Liver (tissue), 9 donors: ENCODE data around the gene RASGRF2. TPM values are rescaled to one million over a fixed set of nuclear protein-coding genes. Genes with fewer than 3 reads are reported as not detected.

Source experiments
- DNase-seq: peaks from one replicate; pipeline ENCODE4 v3.0.0-alpha.2; 2017; ENCODE audit warnings: low spot score
- H3K27ac ChIP-seq, 2 donors: one replicate each; pipeline ENCODE4 v1.7.0; 2013; ENCODE audit warnings: inconsistent platforms in 2 of 2, low read length in 2 of 2, control low read depth in 1 of 2, low read depth in 1 of 2, mild to moderate bottlenecking in 1 of 2
- H3K27me3 ChIP-seq, 4 donors: one replicate each; pipeline versions ENCODE4 v1.6.1 to v1.7.0; 2013; ENCODE audit warnings: low read length in 3 of 4, inconsistent platforms in 1 of 4, mild to moderate bottlenecking in 1 of 4, moderate library complexity in 1 of 4; ENCODE audit not compliant: control insufficient read depth in 4 of 4, insufficient read depth in 4 of 4
- H3K36me3 ChIP-seq, 4 donors: one replicate each; pipeline versions ENCODE4 v1.6.1 to v1.7.0; 2013; ENCODE audit warnings: low read length in 3 of 4, mild to moderate bottlenecking in 3 of 4, low read depth in 1 of 4, moderate library complexity in 1 of 4; ENCODE audit not compliant: control insufficient read depth in 4 of 4, insufficient read depth in 3 of 4
- H3K4me1 ChIP-seq, 4 donors: one replicate each; pipeline versions ENCODE4 v1.6.1 to v1.7.0; 2013; ENCODE audit warnings: low read length in 3 of 4, mild to moderate bottlenecking in 3 of 4, moderate library complexity in 1 of 4; ENCODE audit not compliant: control insufficient read depth in 4 of 4, insufficient read depth in 4 of 4
- H3K4me3 ChIP-seq, 3 donors: one replicate each; pipeline versions ENCODE4 v1.6.1 to v1.7.0; 2013; ENCODE audit warnings: low read length in 3 of 3, control low read depth in 1 of 3, low read depth in 1 of 3, mild to moderate bottlenecking in 1 of 3
- H3K9ac ChIP-seq, 2 donors: one replicate each; pipeline ENCODE4 v1.7.0; 2013; ENCODE audit warnings: low read length in 2 of 2, mild to moderate bottlenecking in 2 of 2, moderate library complexity in 2 of 2, control low read depth in 1 of 2, low read depth in 1 of 2
- H3K9me3 ChIP-seq, 4 donors: one replicate each; pipeline versions ENCODE4 v1.6.1 to v1.7.0; 2013; ENCODE audit warnings: low read length in 3 of 4; ENCODE audit not compliant: control insufficient read depth in 4 of 4
- ATF3 ChIP-seq: IDR thresholded peaks from 2 replicates; pipeline ENCODE4 v1.6.1; 2016; ENCODE audit warnings: antibody characterized with exemption
- EGR1 ChIP-seq, 2 donors: IDR thresholded peaks; 2 replicates each; pipeline ENCODE4 v1.6.1; 2016 to 2018; ENCODE audit warnings: antibody characterized with exemption in 2 of 2, low read depth in 2 of 2
- FOXA1 ChIP-seq: IDR thresholded peaks from 2 replicates; pipeline ENCODE4 v1.6.1; 2016; ENCODE audit warnings: antibody characterized with exemption
- FOXA2 ChIP-seq: IDR thresholded peaks from 2 replicates; pipeline ENCODE4 v1.6.1; 2016; ENCODE audit warnings: antibody characterized with exemption
- GABPA ChIP-seq, 2 donors: IDR thresholded peaks in 1 of 2; conservative IDR thresholded peaks in 1 of 2; 2 replicates each; pipeline ENCODE4 v1.6.1; 2016; ENCODE audit warnings: antibody characterized with exemption in 2 of 2, mild to moderate bottlenecking in 1 of 2, moderate library complexity in 1 of 2
- HNF4A ChIP-seq, 2 donors: conservative IDR thresholded peaks; 2 replicates each; pipeline ENCODE4 v1.6.1; 2016; ENCODE audit warnings: antibody characterized with exemption in 2 of 2, mild to moderate bottlenecking in 2 of 2
- HNF4G ChIP-seq: IDR thresholded peaks from 2 replicates; pipeline ENCODE4 v1.6.1; 2016; ENCODE audit warnings: antibody characterized with exemption
- JUND ChIP-seq, 2 donors: IDR thresholded peaks; 2 replicates each; pipeline ENCODE4 v1.6.1; 2016; ENCODE audit warnings: antibody characterized with exemption in 2 of 2
- NR2F2 ChIP-seq: IDR thresholded peaks from 2 replicates; pipeline ENCODE4 v1.6.1; 2016; ENCODE audit warnings: antibody characterized with exemption
- REST ChIP-seq: IDR thresholded peaks from 2 replicates; pipeline ENCODE4 v1.6.1; 2016; ENCODE audit warnings: antibody characterized with exemption, mild to moderate bottlenecking
- RXRA ChIP-seq, 2 donors: IDR thresholded peaks; 2 replicates each; pipeline ENCODE4 v1.6.1; 2017 to 2018; ENCODE audit warnings: antibody characterized with exemption in 2 of 2, mild to moderate bottlenecking in 1 of 2
- TAF1 ChIP-seq: conservative IDR thresholded peaks from 2 replicates; pipeline ENCODE4 v1.6.1; 2016; ENCODE audit warnings: antibody characterized with exemption, mild to moderate bottlenecking
- YY1 ChIP-seq: IDR thresholded peaks from 2 replicates; pipeline ENCODE4 v1.6.1; 2016; ENCODE audit warnings: antibody characterized with exemption, mild to moderate bottlenecking
- ZBTB33 ChIP-seq: IDR thresholded peaks from 2 replicates; pipeline ENCODE4 v1.6.1; 2016; ENCODE audit warnings: antibody characterized with exemption
- WGBS: extraction: QIAGEN DNeasy Blood & Tissue Kit; methylation state at CpG from one replicate; pipeline ENCODE4 v1.1.7; 2013; 5-methylcytosine and 5-hydroxymethylcytosine counted together
- polyA plus RNA-seq, 2 donors: library from polyadenylated mRNA; stranded (reverse) in 1 of 2; unstranded in 1 of 2; fragments of 200-250 nt in 1 of 2; fragments of >200 nt in 1 of 2; fragmentation: Nextera tagmentation in 1 of 2; extraction: Ambion mirVana in 1 of 2; gene quantifications; one replicate each; pipeline versions ENCODE4 v1.2.1 to v1.2.3, GENCODE V29; 2013 to 2015
- total RNA-seq, 2 donors: library from RNA; depleted of rRNA; stranded (reverse); fragments of >200 nt; gene quantifications; one replicate each; pipeline ENCODE4 v1.2.3, GENCODE V29; 2014
- donor health status: healthy.
- donor health status: healthy.
- donor health status: healthy.
- donor health status: healthy.
- donor health status: healthy.

The RASGRF2 gene
- total and polyA plus RNA-seq, 4 donors = 0.12 to 3.3 (median 0.23) TPM

GRCh38 chr5:81020478-81021167 is 60.5 kb downstream of the RASGRF2 start:
- no peak for TF ChIP-seq NR2F2
- no peak for TF ChIP-seq HNF4G
- TF ChIP-seq GABPA (IDR thresholded peaks at IDR 0.05 in 1 of 2, conservative IDR thresholded peaks at IDR 0.05 in 1 of 2) = no peak
- TF ChIP-seq JUND (IDR thresholded peaks at IDR 0.05) = no peak
- no peak for TF ChIP-seq FOXA1
- TF ChIP-seq TAF1 = no peak
- TF ChIP-seq ATF3 = no peak
- TF ChIP-seq YY1 = no peak
- TF ChIP-seq REST = no peak
- Histone ChIP-seq H3K9ac (no peak overlapping the region), H3K4me1 (no peaks in the 10 kb centered on the region), H3K27ac (no peak overlapping the region), H3K4me3 (no peak overlapping the region), H3K9me3 (no peaks in the 10 kb centered on the region), H3K36me3 (no peaks in the 10 kb centered on the region), H3K27me3 (no peaks in the 10 kb centered on the region)
- WGBS = 90% methylated on average over 6 of the region's 6 CpGs
- no peak for DNase-seq

GRCh38 chr5:81021486-81021885 is 61.3 kb downstream of the RASGRF2 start:
- H3K4me3 ChIP-seq = no peak overlapping the region
- no peak overlapping the region for H3K27ac ChIP-seq
- no peak overlapping the region for H3K9ac ChIP-seq
- TF ChIP-seq FOXA2 (no peak), FOXA1 (no peak), NR2F2 (no peak), GABPA (IDR thresholded peaks at IDR 0.05 in 1 of 2, conservative IDR thresholded peaks at IDR 0.05 in 1 of 2) (no peak), ZBTB33 (no peak), EGR1 (IDR thresholded peaks at IDR 0.05; ENCODE audit: low read depth in 2 of 2) (no peak), HNF4A (conservative IDR thresholded peaks at IDR 0.05) (no peak), RXRA (IDR thresholded peaks at IDR 0.05) (no peak)
- H3K27me3 ChIP-seq = no peaks in the 10 kb centered on the region
- H3K4me1 ChIP-seq = no peaks in the 10 kb centered on the region
- DNase-seq = no peak
- no peaks in the 10 kb centered on the region for H3K36me3 ChIP-seq
- WGBS = 93% methylated on average over 4 of the region's 4 CpGs
- no peaks in the 10 kb centered on the region for H3K9me3 ChIP-seq
